BLaER1 (cell line): ENCODE measurements around the gene LZTR1.
"Not testable (repeated sequence)": the region's sequence is repeated elsewhere in the genome, so short reads cannot be mapped to it uniquely, and the experiment has no call there.

Source experiments
- H3K27ac ChIP-seq: shearing (Covaris generic); formaldehyde crosslinking; 2 replicates; pipeline ENCODE4 v1.8.1; 2022
- H3K27me3 ChIP-seq: shearing (Covaris generic); formaldehyde crosslinking; 2 replicates; pipeline ENCODE4 v1.8.1; 2022
- H3K36me3 ChIP-seq: shearing (Covaris generic); formaldehyde crosslinking; 2 replicates; pipeline ENCODE4 v1.8.1; 2022
- H3K4me1 ChIP-seq: shearing (Covaris generic); formaldehyde crosslinking; 2 replicates; pipeline ENCODE4 v1.8.1; 2022
- H3K4me2 ChIP-seq: shearing (Covaris generic); formaldehyde crosslinking; 2 replicates; pipeline ENCODE4 v1.8.1; 2022
- H3K4me3 ChIP-seq: shearing (Covaris generic); formaldehyde crosslinking; 2 replicates; pipeline ENCODE4 v1.8.1; 2022
- H3K9ac ChIP-seq: shearing (Covaris generic); formaldehyde crosslinking; 2 replicates; pipeline ENCODE4 v1.8.1; 2022
- H3K9me3 ChIP-seq: shearing (Covaris generic); formaldehyde crosslinking; 2 replicates; pipeline ENCODE4 v1.8.1; 2022
- H4K20me1 ChIP-seq: shearing (Covaris generic); formaldehyde crosslinking; 2 replicates; pipeline ENCODE4 v1.8.1; 2022
- Cebpa-rat ChIP-seq: shearing (Covaris generic); IDR thresholded peaks from 2 replicates; pipeline ENCODE4 v1.8.1; 2022

LZTR1 gene

DNA sequence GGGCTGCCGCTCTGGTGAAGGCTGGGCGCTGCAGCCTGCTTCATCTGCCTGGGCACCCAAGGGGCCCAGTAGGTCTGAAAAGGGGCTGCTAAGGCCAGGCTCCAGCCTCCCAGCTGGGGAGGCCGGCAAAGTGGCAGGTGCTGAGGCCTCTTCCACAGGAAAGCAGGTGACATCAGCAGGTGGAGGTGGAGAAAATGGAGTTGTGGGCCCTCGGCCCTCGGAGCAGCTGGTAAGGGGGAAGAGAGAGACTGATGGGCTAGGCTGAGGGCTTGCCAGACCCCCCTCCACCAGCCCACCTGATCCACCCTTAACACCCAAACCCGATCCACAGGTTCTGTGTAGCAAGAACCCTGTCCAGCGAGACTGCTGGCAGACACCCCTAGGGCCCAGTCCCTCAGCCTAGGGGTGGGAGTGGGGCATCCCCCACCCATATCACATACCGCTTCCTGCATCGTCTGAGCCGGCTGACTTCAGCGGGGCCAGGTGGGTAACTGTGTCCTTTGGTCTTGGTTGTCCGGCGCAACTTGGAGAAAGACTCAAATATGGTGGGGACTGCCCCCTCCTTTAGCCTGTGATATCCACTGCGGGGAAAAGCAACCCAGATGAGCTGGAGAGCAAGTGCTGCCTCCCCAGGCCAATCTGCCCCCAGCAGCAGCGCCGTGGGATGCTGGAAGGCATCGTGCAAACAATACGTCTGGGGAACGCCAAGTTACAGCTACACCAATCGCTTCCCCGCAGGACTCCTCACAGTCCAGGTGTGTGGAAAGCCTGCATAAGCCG is 18.3 kb downstream of the LZTR1 start:
- TF ChIP-seq Cebpa-rat: no peak
- peaks cover 34% of the 10 kb centered on the region for H3K4me1 ChIP-seq
- H3K4me2 ChIP-seq: peak overlapping the region; percentile 100
- H3K9me3 ChIP-seq: no peaks in the 10 kb centered on the region
- H3K27me3 ChIP-seq: no peaks in the 10 kb centered on the region
- peaks cover 50% of the 10 kb centered on the region for H3K36me3 ChIP-seq
- peak overlapping the region; percentile 90 for H3K9ac ChIP-seq
- peaks cover 48% of the 10 kb centered on the region for H4K20me1 ChIP-seq
- H3K4me3 ChIP-seq: peak overlapping the region; percentile 79
- peak overlapping the region; percentile 92 for H3K27ac ChIP-seq

DNA sequence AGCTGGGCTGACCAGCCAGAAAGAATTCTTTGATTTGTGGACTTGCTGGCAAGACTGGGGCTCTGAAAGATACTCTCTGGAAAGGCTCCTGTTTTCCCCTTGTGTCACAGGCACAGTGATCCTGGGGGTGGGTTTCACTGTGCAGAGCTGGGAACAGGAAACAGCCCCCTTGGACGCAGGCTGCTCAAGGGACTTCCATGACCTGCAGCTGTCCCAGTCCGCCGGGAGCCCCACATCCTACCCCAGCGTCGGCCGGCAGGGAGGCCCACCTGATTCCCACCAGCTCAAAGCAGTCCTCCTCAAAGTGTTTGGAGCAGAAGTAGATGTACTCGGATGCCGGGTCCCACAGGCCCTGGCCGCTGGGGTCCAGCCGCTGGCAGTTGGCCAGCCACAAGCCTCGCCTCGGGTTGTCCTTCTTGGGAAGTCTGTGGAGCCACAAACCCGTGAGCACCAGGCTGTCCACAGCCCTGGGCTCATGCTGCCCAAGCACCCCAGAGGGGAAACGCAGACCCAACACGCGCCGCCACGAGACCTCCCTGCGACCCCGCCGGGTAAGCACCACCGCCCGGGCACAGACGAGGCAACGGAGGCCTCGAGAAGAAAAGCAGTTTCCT is 19.0 kb downstream of the LZTR1 start:
- H3K27ac ChIP-seq: peak overlapping the region; percentile 92
- H3K27me3 ChIP-seq: no peaks in the 10 kb centered on the region
- no peaks in the 10 kb centered on the region for H3K9me3 ChIP-seq
- H3K4me1 ChIP-seq: peaks cover 34% of the 10 kb centered on the region
- no peak for TF ChIP-seq Cebpa-rat
- peaks cover 48% of the 10 kb centered on the region for H4K20me1 ChIP-seq
- peaks cover 44% of the 10 kb centered on the region for H3K36me3 ChIP-seq
- H3K4me2 ChIP-seq: peak overlapping the region; percentile 100
- peak overlapping the region; percentile 79 for H3K4me3 ChIP-seq
- H3K9ac ChIP-seq: peak overlapping the region; percentile 90

DNA sequence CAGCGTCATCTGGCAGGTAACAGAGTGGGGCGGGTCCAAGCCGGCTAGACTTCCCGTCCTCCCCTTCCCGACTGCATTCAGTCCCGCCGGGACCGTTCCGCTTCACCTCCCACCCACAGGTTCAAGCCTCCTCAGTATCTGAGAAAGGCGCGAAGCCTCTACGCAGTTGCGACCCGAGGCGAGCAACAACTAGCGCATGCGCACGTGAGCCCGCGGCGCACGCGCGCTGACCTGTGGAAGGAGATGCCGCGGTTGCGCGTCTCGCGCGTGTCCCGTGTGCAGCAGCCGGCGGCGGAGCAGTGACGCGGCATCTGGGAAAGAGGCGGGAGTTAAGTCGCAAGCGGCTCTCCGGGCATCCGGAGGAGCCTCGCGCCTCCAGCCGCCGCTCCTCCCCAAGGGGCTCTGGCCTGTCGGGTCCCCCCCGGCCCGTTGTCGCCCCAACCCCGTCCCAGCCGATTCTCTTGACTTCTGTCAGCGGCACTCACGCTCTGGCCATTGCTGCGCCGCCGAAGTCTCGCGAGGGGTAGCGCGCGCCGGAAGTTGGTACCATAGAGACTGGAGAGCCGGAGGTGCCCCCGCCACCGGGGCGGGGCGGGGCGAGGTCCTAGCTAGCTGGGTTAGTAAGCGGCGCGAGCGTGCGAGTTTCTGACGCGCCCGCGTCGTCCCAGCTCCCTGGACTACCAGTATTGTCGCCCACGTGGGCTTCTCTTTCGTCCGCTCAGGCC is 19.7 kb downstream of the LZTR1 start, which contains the start of gene THAP7:
TSS of gene THAP7 (minus strand) at position 518 of the 725 bp plus-strand sequence. CDS start at position 311, 207 bp downstream.
- H3K4me2 ChIP-seq: peak within 1 kb of the TSS; percentile 100
- no peaks in the 10 kb centered on the region for H3K9me3 ChIP-seq
- H3K36me3 ChIP-seq: peaks cover 38% of the 10 kb centered on the region
- no peak for TF ChIP-seq Cebpa-rat
- peaks cover 44% of the 10 kb centered on the region for H4K20me1 ChIP-seq
- H3K27ac ChIP-seq: peak within 1 kb of the TSS; percentile 92
- H3K27me3 ChIP-seq: no peaks in the 10 kb centered on the region
- peak within 1 kb of the TSS; percentile 79 for H3K4me3 ChIP-seq
- H3K4me1 ChIP-seq: peaks cover 34% of the 10 kb centered on the region
- H3K9ac ChIP-seq: peak within 1 kb of the TSS; percentile 90

DNA sequence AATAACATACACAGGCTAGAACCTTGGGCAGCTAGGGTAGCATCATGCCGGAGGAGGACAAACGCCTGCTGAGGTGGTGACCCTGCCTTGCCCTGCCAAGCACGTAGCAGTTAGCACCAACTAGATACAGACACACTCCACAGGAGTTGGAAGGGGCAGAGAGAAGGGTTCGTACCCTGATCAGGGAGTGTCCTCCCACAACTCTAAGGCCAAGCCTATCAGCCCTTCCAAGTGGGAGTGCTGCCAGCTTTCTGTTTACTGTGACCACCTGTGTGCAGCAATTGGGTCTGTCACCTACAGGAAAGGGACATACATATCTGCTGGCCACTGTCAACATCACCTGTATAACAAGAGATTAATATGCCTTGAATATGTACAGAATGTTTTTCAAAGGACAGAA is 21.7 kb downstream of the LZTR1 start:
- Histone ChIP-seq H3K27ac (no peak overlapping the region), H4K20me1 (peaks cover 25% of the 10 kb centered on the region), H3K4me1 (peaks cover 34% of the 10 kb centered on the region), H3K4me3 (no peak overlapping the region), H3K27me3 (no peaks in the 10 kb centered on the region), H3K9me3 (no peaks in the 10 kb centered on the region), H3K9ac (no peak overlapping the region), H3K36me3 (peaks cover 17% of the 10 kb centered on the region), H3K4me2 (peak overlapping the region; percentile 100)
- TF ChIP-seq Cebpa-rat: no peak

DNA sequence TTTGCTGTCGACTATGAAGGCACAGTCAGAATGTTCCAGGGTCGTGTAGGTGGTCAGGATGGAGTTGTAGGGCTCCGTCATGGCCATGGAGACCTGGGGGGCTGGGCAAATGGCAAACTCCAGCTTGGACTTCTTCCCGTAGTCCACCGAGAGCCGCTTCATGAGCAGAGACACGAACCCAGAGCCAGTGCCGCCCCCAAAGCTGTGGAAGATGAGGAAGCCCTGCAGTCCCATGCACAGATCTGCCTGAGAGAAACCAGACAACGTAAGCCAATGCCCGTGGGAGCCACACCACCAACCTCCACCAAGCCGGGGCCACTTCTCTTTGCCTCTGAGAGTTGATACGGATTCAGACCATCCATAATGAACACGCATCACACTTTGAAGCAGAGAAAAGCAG is 27.1 kb downstream of the LZTR1 start:
- not testable (repeated sequence) for H3K27me3 ChIP-seq, H3K9me3 ChIP-seq, H3K36me3 ChIP-seq, H3K4me2 ChIP-seq, H3K9ac ChIP-seq, H3K4me3 ChIP-seq, H3K27ac ChIP-seq
- peaks cover 12% of the 10 kb centered on the region for H3K4me1 ChIP-seq
- peaks cover 10% of the 10 kb centered on the region; the same call in 1 of the 2 replicates for H4K20me1 ChIP-seq

DNA sequence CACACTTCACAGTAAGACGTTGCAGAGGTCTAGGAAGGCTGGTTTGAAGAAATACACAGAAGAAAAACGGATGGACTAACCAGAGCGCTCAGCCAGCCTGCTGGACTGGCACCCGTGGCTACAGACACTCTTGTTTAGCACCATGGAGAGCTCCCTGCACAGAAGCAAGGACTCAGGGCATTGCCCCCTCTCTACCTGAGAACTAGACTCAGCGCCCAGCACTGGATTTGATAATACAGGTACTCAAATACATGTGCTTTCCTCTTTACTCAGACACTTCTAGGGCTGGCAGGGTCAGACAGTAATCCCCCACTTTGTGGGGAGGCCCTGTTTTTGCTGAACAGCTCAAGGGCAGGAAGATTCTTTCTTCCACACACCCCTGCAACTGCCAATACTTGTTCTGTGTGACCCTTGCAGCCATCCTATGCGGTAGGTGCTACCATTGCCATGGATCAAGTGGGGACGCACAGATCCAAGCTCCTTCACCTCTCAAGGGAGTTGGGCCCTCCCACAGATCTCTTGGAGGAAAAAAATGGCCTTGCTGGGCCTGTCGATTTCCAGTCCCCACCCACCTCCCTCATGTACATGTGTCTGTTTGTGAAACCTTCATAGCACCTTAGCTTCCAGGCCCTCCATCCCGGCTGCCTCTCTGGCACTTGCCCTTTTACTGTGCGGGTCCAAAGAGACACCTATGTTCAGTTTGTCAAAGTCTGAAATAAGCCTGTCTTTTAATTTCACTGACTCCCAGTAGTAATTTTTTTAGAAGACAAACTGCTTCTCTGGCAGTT is 27.7 kb downstream of the LZTR1 start:
- no peak overlapping the region for H3K4me3 ChIP-seq
- no peak for TF ChIP-seq Cebpa-rat
- H4K20me1 ChIP-seq: peaks cover 10% of the 10 kb centered on the region; the same call in 1 of the 2 replicates
- H3K9me3 ChIP-seq: no peaks in the 10 kb centered on the region
- H3K9ac ChIP-seq: no peak overlapping the region
- H3K36me3 ChIP-seq: no peaks in the 10 kb centered on the region
- no peak overlapping the region for H3K4me2 ChIP-seq
- no peaks in the 10 kb centered on the region for H3K27me3 ChIP-seq
- H3K27ac ChIP-seq: no peak overlapping the region
- peaks cover 18% of the 10 kb centered on the region for H3K4me1 ChIP-seq

DNA sequence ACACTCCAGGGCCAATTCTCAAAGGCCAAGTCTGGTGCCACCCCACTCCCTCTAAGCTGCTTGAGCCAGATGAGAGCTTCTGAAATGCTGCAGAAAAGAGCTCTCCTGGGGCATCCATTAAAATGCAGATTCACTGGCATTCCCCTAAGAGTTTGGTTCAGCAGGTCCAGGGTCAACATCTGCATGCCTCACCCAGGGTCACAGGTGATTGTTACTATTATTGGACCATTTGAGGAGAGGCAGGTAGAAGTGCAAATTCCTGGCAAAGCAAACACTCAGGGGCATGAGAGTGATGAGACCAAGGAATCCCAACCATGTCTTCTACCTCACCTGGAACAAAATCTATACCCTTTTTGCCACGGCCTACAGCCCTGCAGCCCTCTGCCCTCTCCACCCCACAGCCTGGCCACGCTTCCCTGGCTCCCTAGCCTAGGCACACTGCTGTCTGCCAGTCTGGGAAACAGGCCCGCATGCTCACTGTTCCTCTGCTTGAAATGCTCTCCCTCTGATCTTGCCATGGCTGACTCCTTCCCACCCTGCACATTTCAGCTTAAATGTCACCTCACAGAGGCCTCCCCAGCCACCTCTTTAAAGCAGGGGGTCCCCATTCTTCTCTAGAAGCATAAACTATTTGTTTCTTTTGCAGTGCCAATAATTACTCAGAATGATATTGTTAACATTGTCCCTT is 28.5 kb downstream of the LZTR1 start:
- Histone ChIP-seq H3K4me3 (no peak overlapping the region), H3K27ac (no peak overlapping the region), H3K9me3 (no peaks in the 10 kb centered on the region), H3K4me1 (peaks cover 25% of the 10 kb centered on the region), H4K20me1 (peaks cover 10% of the 10 kb centered on the region; the same call in 1 of the 2 replicates), H3K4me2 (no peak overlapping the region), H3K27me3 (no peaks in the 10 kb centered on the region), H3K9ac (no peak overlapping the region), H3K36me3 (no peaks in the 10 kb centered on the region)
- no peak for TF ChIP-seq Cebpa-rat

DNA sequence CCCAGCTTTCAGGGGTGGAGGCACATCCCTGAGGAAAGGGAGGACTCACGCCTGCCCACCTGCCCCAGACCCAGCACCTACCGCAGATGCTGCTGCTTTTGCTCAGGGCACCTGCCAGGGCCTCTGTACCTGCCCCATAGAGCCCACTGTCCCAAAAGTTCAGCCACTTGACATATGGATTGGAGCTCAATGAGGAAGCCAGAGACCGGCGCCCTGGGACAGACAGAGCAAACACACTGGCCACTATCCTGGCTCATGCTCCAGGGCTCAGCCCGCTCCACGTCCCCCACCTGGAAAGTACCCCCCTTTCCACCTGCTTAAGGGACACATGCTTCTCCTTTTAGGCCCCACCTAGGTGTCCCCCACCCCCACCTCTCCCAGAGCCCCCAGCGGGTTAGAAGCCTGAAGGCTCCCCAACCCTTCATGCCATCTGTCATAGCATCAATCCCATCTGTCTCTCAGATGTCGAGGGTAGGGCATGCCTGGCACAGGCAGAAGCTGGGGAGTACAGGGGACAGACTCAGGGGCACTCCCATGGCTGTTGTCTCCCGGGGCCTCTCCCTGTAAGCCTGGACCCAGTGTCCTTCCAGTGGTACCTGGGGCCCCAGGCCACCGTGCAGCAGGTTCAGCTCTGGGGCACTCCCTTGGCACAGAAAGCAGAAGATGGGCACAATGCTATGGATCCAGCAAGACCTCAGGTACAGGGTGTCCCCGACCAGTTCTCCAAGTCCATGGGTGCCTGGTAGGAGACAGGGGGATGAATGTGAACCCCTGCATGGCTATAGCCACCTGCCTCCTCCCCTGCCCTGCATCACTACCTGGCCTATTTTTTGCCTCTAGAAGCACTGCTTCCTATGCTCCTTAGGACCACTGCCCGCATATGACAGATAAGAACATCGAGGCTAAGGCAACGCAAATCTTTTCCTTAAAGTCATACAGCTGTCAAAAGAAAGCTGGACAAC is 30.6 kb downstream of the LZTR1 start:
- no peak overlapping the region; the same call in 1 of the 2 replicates for H3K4me2 ChIP-seq
- no peak for TF ChIP-seq Cebpa-rat
- peaks cover 32% of the 10 kb centered on the region for H3K4me1 ChIP-seq
- H3K9ac ChIP-seq: no peak overlapping the region
- no peaks in the 10 kb centered on the region for H3K9me3 ChIP-seq
- no peaks in the 10 kb centered on the region for H3K36me3 ChIP-seq
- H3K27me3 ChIP-seq: no peaks in the 10 kb centered on the region
- no peak overlapping the region for H3K4me3 ChIP-seq
- H4K20me1 ChIP-seq: peaks cover 10% of the 10 kb centered on the region; the same call in 1 of the 2 replicates
- H3K27ac ChIP-seq: no peak overlapping the region
